ENCODE results near the gene GALNT17.

DNA sequence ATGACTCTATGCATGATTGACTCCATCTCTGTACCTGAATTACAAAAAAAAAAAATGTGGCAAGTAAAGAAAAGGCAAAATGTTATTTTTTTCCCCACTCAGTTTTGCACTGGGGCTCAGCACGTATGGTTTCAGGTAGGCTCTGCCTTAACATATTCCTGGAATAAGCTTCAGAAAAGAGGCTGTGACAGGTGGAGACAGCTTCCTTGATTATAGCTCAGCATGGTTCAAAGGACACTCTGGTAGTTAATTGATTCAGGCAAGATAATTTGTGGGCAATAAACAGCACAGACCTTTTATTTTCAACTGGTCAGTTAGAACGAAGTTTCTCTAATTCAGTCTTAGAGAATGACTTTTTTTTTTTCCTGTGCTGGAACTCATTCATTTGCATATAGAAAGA, 347.3 kb downstream of the GALNT17 start:
- TF ChIP-seq CTCF (IDR thresholded peaks at IDR 0.05) = no peak
- TF ChIP-seq POLR2A (IDR thresholded peaks at IDR 0.05) = no peak
